Keratinocyte (primary cell): Measurements from ENCODE around the gene SCAPER.

Experiments
- CTCF ChIP-seq, 3 experiments: IDR thresholded peaks in 1 of 3; conservative IDR thresholded peaks in 1 of 3; optimal IDR thresholded peaks in 1 of 3; 2 replicates in 2 of 3; 3 replicates in 1 of 3; pipeline versions ENCODE3 to v1.5.1; 2011; ENCODE audit warnings: low read length in 3 of 3, mild to moderate bottlenecking in 3 of 3, moderate library complexity in 2 of 3, control low read depth in 1 of 3, inconsistent platforms in 1 of 3; ENCODE audit not compliant: insufficient read depth in 2 of 3; ENCODE audit errors: extremely low read depth in 1 of 3
- EZH2 ChIP-seq: IDR thresholded peaks from one replicate; pipeline ENCODE4 v1.6.1; 2012; ENCODE audit warnings: inconsistent platforms, mild to moderate bottlenecking, low read length, moderate library complexity

GRCh38 chr15:76342058-76342381, 563.1 kb downstream of the SCAPER start:
- no peak for TF ChIP-seq CTCF (optimal IDR thresholded peaks at IDR 0.05 in 1 of 3, IDR thresholded peaks at IDR 0.05 in 1 of 3, conservative IDR thresholded peaks at IDR 0.05 in 1 of 3; ENCODE audit: extremely low read depth in 1 of 3, insufficient read depth in 2 of 3, low read length in 3 of 3)
- peak; percentile 22 for TF ChIP-seq EZH2
